ENCODE data around the gene COL13A1.

Gene COL13A1

DNA sequence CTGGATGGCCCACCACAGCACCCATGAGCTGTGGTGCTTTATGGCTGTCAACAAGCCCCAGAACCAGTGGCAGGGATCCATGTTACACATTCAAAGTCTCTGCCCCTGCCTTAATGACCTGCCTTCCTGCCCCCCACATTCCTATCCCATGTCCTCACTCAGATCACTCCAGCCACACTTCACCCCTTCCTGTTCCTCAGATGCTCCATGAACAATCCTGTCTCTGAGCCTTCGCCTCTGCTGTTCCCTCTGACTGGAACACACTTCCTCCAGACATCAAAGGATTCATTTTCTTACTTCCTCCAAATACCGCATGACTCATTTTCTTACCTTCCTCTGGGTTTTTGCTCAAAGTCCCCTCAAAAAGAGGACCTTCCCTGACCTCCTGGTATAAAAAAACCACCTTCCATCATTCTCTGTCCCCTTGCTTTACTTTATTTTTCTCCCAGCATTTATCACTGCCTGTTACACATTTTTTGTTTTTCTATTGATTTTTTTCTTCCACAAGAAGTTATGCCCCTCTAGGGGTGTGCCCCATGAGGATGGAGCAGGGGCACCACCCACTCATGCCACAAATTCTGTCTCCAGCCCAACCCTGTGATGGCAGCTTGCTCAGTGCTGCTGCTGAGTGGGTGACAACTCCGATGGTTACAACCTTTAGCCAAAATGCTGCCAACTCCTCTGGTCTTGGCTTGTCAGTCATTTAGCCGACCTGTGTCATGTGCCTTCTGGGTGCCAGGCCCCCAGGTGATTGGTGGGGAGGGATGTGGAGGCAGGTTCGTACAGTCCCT, 18.2 kb downstream of the COL13A1 start:
- no peak for DNase-seq (ENCODE audit: low read depth in 2 of 2)

DNA sequence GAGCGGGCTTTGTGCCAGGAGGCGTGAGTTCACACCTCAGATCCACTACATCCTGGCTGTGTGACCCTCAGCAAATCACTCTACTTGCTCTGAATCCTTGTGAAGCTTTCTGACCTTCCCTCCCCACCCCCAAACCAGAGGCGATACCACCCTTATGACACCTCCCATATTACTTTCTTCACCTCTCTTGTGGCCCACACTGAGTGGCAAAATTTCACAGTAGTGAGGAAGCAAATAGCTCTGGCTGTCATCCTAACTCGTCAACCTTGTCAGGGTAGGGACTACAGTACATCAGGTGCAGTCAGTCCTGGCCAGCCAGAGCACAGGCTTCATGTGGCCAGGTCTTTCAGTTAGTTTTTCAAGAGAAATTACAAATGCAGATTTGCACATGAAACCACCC, 19.1 kb downstream of the COL13A1 start:
- DNase-seq (ENCODE audit: low read depth in 2 of 2): no peak

DNA sequence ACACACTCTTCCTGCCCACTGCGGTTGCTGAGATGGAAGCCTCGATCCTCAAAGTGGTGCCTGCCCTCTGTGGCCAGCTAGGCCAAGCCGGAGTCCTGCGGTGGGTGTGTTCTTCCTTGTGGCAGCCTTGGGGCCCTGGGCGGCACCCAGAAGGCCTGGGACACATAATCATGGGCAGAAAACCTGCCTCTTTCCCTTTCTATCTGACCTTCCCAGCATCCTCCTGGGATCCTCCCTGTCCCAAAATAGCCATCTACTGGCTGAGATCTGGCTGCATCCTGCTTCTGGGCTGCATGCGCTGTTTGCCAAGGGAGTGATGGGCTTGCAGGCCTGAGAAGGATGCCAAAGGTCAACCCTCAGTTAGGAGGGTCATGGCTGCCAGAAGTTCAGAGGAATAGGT, 23.9 kb downstream of the COL13A1 start:
- DNase-seq (ENCODE audit: low read depth in 2 of 2): no peak

DNA sequence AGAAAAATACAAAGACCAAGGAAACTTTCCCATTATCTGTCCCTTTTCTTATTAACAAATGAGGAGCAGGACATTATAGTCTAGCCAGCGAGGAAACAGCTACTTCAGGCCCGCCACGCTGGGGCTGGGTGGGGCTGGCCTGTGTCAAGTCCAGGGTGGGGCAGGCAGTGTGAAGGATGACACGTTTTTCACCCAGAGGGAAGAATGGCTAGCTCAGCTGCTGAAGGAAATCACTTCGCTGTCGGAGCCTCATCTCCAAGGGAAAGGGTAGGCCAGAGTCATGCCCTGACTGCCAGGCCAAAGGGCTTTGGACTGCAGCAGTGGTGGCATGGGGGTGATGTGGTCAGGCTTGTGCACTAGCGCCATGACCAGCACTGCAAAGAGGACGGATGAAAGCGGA, 24.4 kb downstream of the COL13A1 start:
- DNase-seq (ENCODE audit: low read depth in 2 of 2): no peak

DNA sequence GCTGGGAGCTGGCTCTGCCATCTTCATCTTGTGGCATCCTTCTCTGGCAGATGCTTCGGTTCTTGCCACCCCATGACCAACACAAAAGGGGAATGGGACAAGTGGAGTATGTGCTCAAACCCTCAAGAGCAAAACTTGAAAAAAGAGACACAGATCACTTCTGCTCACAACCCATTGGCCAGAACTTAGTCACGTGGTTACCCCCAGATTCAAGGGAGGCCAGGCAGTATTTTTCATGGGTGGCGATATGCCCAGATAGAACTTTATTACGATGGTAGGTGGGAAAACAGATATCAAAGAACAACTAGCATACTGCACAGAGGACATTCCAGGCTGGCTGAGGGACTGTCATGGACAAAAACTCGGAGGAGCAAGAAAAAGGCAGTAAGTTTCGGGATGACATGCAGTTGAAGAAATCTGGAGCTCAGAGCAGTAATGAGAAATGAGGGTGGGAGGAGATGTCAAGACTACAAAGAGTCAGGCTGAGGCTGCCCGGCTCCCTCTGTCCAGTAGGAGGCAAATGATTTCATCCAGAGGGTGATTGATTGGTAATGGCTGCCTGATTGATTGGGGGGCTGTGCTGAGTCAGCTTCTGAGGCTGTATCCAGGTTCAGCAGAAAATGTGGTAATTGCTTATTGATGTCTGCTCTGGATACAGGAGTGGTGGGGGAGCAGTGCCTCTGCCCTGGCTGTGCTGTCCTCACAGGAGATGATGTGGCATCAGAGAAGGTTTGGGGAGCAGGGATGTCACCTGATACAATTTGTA, 25.3 kb downstream of the COL13A1 start:
- no peak for DNase-seq (ENCODE audit: low read depth in 2 of 2)

DNA sequence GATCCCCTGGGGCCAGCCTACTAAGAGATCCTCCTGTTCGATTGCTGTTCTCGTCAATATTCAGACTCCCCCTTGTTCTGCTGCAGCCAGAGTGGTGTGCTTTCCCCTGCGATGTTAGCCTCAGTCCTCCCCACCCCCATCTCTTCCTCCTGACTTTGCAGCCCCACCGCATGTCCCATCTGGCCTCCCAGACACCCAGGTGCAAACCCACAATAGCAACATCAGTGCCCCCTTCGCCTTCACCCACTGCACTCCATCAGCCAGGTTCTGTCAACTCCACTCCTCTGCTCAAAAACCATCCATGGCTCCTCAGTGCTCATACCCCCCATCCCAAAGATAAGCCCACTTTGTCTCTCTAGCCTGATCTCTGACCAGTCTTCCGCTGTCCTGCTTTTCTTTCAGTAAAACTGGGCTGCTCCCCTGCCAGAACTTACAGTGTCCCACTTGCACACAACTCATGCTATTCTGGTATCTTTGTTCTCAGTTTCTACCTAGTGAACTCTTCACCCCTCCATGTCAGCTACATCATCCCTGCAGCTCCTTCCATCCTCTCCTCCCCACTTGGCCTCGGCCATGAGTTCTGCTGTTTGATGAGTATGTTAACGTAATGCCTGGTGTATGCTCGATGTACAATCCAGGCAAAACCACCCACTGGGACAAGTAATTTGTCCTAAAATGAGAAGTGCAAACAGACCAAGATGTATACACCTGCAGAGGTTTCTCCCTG, 26.6 kb downstream of the COL13A1 start:
- DNase-seq (ENCODE audit: low read depth in 2 of 2): no peak

DNA sequence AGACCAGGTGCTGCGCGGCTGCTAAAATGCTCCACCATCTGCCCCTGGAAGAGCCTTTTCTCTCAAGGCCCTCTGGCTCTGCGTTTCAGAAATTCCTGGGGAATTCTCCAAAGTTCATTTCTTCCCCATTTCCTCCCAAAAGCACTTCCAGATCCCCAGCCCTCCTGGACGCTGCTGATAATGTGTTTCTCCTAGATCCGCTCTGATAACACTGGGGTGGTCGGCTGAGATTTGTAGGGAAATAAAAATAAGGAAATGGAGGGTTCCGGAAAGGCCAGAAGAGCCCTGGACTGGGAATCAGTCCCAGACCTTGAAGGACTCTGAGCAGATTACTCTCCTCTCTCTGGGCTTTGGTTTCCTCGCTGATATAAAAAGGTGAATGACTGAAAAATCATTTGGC, 28.1 kb downstream of the COL13A1 start:
- no peak for DNase-seq (ENCODE audit: low read depth in 2 of 2)

DNA sequence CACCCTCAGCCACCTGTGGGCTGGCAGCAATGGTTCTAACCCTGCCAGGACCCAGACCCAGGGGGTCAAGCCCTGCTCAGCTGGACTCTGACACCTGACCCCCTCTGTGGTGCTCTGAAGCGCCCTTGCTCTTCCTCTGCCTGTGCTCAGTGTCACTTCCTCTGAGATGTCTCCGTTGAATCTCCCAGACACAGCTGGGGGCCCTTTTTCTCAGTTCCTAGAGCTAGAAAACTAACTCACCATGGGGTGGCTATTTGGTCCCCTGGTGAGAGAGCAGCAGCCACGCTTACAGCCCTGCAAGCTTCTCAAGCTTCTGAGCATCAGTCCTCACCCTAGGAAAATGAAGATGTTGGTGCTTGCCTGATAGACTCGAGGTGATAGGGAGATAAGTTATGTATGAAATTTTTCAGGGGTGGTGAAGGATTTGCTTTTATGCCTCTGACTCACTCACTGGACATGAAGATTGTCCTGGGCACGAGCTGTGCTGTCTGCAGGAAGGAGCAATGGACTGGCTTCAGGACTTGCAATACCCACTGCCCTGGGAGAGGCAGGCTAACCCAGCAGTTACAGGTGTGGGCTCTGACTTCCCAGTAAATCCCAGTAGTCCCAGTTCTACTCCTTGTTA, 29.6 kb downstream of the COL13A1 start:
- no peak for DNase-seq (ENCODE audit: low read depth in 2 of 2)

DNA sequence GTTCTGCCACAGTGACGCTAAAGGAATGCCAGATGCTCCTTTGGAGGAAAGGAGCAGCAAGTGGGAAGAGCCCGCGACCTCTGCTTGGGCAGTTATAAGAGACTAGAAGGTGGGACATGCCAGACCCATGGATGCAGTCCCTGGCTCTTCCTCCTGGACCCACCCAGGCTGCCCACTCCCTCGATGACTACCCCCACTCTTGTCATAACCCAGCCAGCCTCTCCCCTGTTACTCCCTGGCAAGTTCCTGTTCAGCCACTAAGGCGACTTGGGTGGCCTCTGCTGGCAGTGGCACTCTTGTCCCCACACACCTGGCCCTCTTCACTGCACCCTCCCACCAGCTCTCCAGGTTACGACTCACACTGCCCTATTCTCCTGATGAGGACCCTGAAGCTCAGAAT, 33.5 kb downstream of the COL13A1 start:
- no peak for DNase-seq (ENCODE audit: low read depth in 2 of 2)

DNA sequence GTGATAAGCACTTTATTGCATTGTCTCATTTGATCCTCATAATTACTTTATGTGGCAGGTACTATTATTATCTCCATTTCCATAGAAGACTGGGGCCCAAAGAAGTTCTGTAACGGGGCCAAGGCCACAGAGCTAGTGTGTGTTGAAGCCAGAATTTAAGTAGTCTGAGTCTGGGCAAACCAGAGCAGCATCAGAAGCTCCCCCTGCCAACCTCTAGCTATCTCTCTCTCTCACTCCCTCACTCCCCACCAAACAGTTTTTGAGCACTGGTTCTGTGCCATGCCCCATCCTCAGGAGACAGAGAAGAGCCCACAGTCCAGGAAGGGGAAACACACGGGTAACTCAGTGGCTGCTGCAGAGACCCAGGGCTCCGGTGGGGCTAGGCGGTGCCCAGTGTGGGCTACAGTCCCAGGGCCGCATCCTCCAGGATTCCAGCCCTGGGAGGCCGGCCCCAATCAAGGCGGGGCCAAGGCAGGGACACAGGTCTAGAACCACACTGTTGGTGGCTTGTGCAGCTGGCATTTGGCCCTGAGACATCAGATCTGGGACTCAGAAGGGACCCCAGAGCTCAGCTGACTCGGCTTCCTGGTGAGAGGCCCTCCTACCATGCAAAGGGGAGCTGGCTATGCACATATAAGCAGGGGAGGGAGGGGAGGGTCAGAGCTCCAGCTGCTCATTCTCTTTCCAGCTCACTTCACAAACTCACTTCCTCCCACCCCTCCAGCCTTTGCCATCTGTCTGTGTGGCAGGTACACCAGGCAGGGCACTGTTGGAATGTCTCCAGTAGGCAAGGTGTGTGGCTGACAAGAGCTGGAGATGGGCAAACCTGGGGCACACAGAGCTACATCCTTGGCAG, 34.4 kb downstream of the COL13A1 start:
- no peak for DNase-seq (ENCODE audit: low read depth in 2 of 2)

DNA sequence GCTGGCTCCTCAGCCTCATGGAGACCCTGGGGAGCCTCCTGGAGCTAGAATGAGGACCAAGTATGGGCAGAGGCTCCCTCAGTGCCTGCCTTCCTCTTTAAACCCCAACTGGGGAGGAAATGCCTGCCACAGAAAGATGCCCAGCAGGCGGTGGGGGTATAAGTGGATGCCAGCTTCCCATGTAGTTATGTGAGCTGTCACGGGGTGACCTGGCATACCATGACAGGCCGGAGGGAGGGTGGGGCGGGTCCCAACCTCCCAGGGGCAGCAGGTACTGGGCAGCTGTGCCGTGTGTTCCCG, 35.0 kb downstream of the COL13A1 start:
- DNase-seq (ENCODE audit: low read depth in 2 of 2): no peak

DNA sequence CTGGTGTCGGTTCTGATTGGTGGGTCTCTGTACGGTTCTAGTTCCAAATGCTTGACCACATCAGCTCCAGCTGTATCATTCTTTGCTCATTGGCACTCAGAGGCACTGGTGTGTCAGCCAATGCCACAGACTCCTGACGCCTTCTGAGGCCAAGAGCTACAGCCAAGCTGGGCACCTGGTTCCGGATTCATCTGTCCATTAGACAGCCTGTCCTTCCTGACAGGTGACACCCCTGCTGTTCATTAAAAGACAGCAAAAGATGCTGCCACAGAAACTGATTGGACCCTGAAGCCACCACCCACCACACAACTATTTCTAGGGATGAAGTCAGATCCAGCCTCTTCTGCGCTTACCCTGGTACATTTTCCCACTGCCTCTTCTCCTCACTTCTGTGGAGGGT, 35.6 kb downstream of the COL13A1 start:
- DNase-seq (ENCODE audit: low read depth in 2 of 2): no peak

DNA sequence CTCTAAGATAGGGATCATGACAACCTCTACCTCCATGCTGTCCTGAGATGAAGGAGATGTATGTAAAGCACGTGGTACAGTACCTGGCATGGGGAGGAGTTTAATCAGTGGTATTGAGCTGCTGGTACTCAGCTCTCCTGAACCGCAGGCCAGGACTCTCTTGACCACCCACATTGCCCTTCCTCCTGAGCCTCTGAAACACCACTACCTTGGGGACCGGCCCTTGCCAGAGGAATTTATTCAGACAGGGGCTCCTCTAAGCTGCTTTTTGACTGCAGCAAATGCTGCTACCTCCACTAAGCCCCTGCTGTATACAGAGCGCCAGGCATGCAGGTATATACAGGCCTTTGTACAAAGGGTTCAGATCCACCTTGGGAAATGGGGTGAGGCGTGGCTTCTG, 36.7 kb downstream of the COL13A1 start:
- no peak for DNase-seq (ENCODE audit: low read depth in 2 of 2)

DNA sequence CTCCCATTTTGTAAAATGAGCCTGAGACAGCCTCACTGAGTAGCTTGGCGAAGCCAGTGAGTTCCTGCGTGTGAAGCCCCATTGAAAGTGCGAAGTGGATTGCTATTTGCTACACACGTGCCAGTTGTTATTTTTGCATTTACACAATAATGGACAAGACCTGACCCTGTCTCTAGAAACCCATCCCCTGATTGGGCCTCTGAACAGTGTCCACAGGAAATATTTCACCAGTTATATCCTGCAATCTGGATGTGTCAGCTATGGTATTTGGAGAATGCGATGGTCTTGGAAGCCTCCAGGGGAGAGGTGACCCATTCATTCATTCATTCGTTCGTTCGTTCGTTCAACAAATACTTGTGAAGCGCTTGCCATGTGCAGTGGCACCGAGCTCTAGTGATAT, 37.1 kb downstream of the COL13A1 start:
- no peak for DNase-seq (ENCODE audit: low read depth in 2 of 2)

DNA sequence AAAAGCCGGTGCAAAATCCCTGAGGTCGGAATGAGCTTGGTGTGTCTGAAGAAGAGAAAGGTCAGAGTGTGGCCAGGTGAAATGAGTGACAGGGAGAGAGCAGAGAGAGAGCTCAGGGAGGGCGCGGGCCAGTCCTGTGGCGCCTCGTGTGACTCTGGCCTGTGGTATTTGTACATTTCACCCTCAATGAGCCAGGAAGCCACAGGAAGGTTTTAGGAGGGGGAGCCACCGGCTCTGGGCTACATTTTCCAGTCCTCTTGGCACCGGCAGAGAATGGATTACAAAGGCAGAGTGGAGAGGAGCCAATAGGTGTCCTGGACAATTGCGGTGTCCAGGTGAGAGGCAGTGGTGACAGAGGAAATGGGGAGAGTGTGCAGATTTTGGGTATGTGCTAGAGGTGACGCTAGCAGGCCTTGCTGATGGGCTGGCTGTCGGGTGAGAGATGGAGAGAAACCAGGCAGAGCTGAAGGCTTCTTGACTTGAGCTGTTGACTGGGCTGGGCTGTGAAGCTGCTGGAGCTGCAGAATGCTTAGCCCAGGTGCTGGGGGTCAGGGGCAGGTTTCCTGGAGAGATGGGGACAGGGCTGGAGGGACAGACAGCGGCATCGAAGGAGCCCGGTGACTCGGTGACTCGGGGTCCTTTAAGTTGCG, 38.1 kb downstream of the COL13A1 start:
- no peak for DNase-seq (ENCODE audit: low read depth in 2 of 2)

DNA sequence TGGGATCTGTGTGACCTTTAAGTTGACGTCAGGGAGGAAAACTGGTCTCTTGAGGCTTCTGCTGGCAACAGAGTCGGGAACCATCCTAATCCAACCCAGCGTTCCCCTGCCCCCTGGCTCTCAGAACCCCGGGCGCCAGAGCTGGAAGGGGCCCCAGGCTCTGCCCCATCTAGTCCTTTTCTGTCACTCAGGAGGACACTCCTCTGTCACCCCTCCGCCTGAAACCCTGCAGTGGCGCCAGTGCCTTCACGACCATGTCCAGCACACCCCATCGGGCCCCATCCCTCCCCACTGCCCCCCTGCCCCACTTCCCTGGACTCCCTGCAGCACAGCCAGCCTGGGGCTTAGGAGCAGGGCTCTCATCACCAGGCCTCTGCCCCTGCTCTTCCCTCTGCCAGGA, 39.1 kb downstream of the COL13A1 start:
- no peak for DNase-seq (ENCODE audit: low read depth in 2 of 2)

DNA sequence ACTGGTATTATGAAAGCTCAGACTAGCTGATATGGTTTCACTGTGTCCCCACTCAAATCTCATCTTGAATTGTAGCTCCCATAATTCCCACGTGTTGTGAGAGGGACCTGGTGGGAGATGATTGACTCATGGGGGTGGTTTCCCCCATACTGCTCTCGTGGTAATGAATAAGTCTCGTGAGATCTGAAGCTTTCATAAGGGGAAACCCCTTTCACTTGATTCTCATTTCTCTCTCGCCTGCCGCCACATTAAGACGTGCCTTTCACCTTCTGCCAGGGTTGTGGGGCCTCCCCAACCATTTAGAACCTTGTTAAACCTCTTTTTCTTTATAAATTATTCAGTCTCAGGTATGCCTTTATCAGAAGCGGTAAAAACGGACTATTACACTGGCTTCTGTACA, 40.3 kb downstream of the COL13A1 start:
- DNase-seq (ENCODE audit: low read depth in 2 of 2): no peak

DNA sequence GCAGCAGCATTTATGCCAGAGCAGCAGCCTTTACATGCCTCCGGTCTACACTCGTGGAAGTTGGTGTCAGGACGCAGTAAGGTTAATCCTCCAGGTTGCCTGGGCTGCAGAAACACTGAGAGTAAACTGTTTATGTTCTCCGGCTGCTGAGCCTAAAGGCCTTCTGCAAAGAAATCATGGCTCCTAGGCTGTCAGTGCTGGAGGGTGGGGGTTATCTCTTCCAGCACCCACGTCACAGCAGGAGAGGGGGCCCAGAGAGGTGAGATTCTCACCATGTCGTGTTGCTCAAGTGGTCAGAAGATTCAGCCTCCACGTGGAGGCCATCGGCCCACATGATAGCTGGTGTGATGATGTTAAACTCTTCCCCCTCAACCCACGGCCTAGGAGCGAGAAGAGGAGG, 41.2 kb downstream of the COL13A1 start:
- no peak for DNase-seq (ENCODE audit: low read depth in 2 of 2)

DNA sequence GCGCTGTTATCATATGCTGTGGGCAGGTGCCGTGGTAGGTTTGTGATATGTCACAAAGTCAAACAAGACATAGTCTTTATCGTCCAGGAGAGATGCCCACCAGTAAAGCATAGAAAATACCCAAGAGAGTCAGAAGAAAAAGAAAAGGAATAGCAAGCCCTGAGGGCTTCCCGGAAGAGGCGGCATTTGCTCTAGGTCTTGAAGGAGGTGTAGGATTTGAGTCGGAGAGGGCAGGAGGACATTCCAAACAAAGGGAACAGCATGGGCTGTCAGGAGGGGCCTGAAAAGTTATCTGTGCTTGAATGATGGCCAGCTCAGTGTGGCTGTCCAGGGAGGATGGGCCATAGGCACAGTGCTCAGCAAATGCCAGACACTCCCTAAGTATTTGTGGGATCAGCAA, 42.2 kb downstream of the COL13A1 start:
- DNase-seq (ENCODE audit: low read depth in 2 of 2): no peak

DNA sequence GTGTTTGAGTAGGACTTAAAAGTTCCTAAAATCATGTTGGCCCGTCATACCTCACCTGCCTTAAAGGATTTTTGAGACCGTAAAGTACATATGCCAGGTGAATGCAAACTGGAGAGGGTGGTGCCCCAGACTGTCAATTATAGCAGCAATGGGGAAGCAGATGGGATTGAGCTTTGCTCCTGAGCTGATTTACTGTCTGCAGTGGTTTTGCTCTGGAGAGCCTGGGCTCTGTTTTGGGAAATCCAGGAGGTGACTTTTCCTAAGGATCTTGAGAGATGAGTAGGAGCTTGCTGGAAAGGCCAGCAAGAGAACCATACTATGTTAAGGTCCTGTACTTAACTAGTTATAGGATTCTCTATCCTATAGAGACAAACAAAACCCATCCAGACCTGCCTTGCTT, 43.0 kb downstream of the COL13A1 start:
- DNase-seq (ENCODE audit: low read depth in 2 of 2): no peak
